Mucosa of stomach (tissue), 1 donor: ENCODE results near the gene DUOX1.

Experiments used
- H3K27me3 ChIP-seq: one replicate; pipeline ENCODE4 v1.7.0; 2013; ENCODE audit warnings: mild to moderate bottlenecking, low read length; ENCODE audit not compliant: control insufficient read depth, insufficient read depth
- H3K36me3 ChIP-seq: one replicate; pipeline ENCODE4 v1.7.0; 2013; ENCODE audit warnings: low read length; ENCODE audit not compliant: control insufficient read depth, insufficient read depth
- H3K4me1 ChIP-seq: one replicate; pipeline ENCODE4 v1.7.0; 2013; ENCODE audit warnings: mild to moderate bottlenecking, low read length; ENCODE audit not compliant: control insufficient read depth, insufficient read depth
- H3K4me3 ChIP-seq: one replicate; pipeline ENCODE4 v1.7.0; 2013; ENCODE audit warnings: low read length
- H3K9ac ChIP-seq: one replicate; pipeline ENCODE4 v1.7.0; 2013; ENCODE audit warnings: mild to moderate bottlenecking, low read length, moderate library complexity
- H3K9me3 ChIP-seq: one replicate; pipeline ENCODE4 v1.7.0; 2013; ENCODE audit warnings: mild to moderate bottlenecking, low read length, moderate library complexity; ENCODE audit not compliant: control insufficient read depth
- donor health status: Pancreatic carcinoma.

DUOX1 gene

GRCh38 chr15:45166834-45167630 is 37.2 kb downstream of the DUOX1 start:
- Histone ChIP-seq H3K27me3 (no peaks in the 10 kb centered on the region), H3K9me3 (no peaks in the 10 kb centered on the region), H3K9ac (peak overlapping the region; percentile 94), H3K4me3 (peak overlapping the region; percentile 37), H3K36me3 (no peaks in the 10 kb centered on the region), H3K4me1 (peaks cover 25% of the 10 kb centered on the region)

GRCh38 chr15:45167631-45168205 is 37.9 kb downstream of the DUOX1 start:
- Histone ChIP-seq H3K4me3 (no peak overlapping the region), H3K4me1 (peaks cover 22% of the 10 kb centered on the region), H3K9ac (peak overlapping the region; percentile 94), H3K36me3 (no peaks in the 10 kb centered on the region), H3K27me3 (no peaks in the 10 kb centered on the region), H3K9me3 (no peaks in the 10 kb centered on the region)

- peaks cover 16% of the 10 kb centered on the region for H3K4me1 ChIP-seq
- H3K9ac ChIP-seq = peak overlapping the region; percentile 94
- H3K4me3 ChIP-seq = no peak overlapping the region
- H3K9me3 ChIP-seq = no peaks in the 10 kb centered on the region
- H3K36me3 ChIP-seq = no peaks in the 10 kb centered on the region
- H3K27me3 ChIP-seq = no peaks in the 10 kb centered on the region
These were observed 38.5 kb downstream of the DUOX1 start for GRCh38 chr15:45168286-45168685.

- no peaks in the 10 kb centered on the region for H3K36me3 ChIP-seq
- H3K4me1 ChIP-seq = peaks cover 14% of the 10 kb centered on the region
- H3K27me3 ChIP-seq = no peaks in the 10 kb centered on the region
- H3K9ac ChIP-seq = no peak overlapping the region
- H3K4me3 ChIP-seq = no peak overlapping the region
- H3K9me3 ChIP-seq = no peaks in the 10 kb centered on the region
These were observed 39.2 kb downstream of the DUOX1 start for GRCh38 chr15:45168751-45169551.

- Histone ChIP-seq H3K4me1 (peaks cover 14% of the 10 kb centered on the region), H3K4me3 (no peak overlapping the region), H3K9ac (no peak overlapping the region), H3K9me3 (no peaks in the 10 kb centered on the region), H3K27me3 (no peaks in the 10 kb centered on the region), H3K36me3 (no peaks in the 10 kb centered on the region)
These were observed 40.0 kb downstream of the DUOX1 start for GRCh38 chr15:45169608-45170480.

GRCh38 chr15:45171912-45172311 is 42.1 kb downstream of the DUOX1 start:
- no peaks in the 10 kb centered on the region for H3K9me3 ChIP-seq
- no peaks in the 10 kb centered on the region for H3K36me3 ChIP-seq
- peaks cover 6% of the 10 kb centered on the region for H3K4me1 ChIP-seq
- H3K4me3 ChIP-seq = no peak overlapping the region
- no peaks in the 10 kb centered on the region for H3K27me3 ChIP-seq
- no peak overlapping the region for H3K9ac ChIP-seq

GRCh38 chr15:45174069-45174468 is 44.3 kb downstream of the DUOX1 start:
- Histone ChIP-seq H3K36me3 (no peaks in the 10 kb centered on the region), H3K4me3 (no peak overlapping the region), H3K4me1 (peaks cover 1% of the 10 kb centered on the region), H3K27me3 (no peaks in the 10 kb centered on the region), H3K9ac (no peak overlapping the region), H3K9me3 (no peaks in the 10 kb centered on the region)

- H3K9ac ChIP-seq = no peak overlapping the region
- H3K4me1 ChIP-seq = peaks cover 6% of the 10 kb centered on the region
- no peaks in the 10 kb centered on the region for H3K27me3 ChIP-seq
- H3K36me3 ChIP-seq = no peaks in the 10 kb centered on the region
- H3K9me3 ChIP-seq = no peaks in the 10 kb centered on the region
- no peak overlapping the region for H3K4me3 ChIP-seq
These were observed 44.8 kb downstream of the DUOX1 start for GRCh38 chr15:45174577-45174976.

GRCh38 chr15:45177285-45177684 is 47.5 kb downstream of the DUOX1 start:
- Histone ChIP-seq H3K9ac (no peak overlapping the region), H3K27me3 (no peaks in the 10 kb centered on the region), H3K36me3 (no peaks in the 10 kb centered on the region), H3K4me3 (no peak overlapping the region), H3K4me1 (peaks cover 17% of the 10 kb centered on the region), H3K9me3 (no peaks in the 10 kb centered on the region)

- H3K9ac ChIP-seq = no peak overlapping the region
- H3K4me1 ChIP-seq = peaks cover 21% of the 10 kb centered on the region
- no peaks in the 10 kb centered on the region for H3K36me3 ChIP-seq
- H3K27me3 ChIP-seq = no peaks in the 10 kb centered on the region
- H3K4me3 ChIP-seq = no peak overlapping the region
- H3K9me3 ChIP-seq = no peaks in the 10 kb centered on the region
These were observed 49.6 kb downstream of the DUOX1 start for GRCh38 chr15:45179221-45179985.

- H3K27me3 ChIP-seq = no peaks in the 10 kb centered on the region
- no peaks in the 10 kb centered on the region for H3K9me3 ChIP-seq
- H3K4me1 ChIP-seq = peaks cover 21% of the 10 kb centered on the region
- no peaks in the 10 kb centered on the region for H3K36me3 ChIP-seq
- H3K4me3 ChIP-seq = no peak overlapping the region
- no peak overlapping the region for H3K9ac ChIP-seq
These were observed 50.4 kb downstream of the DUOX1 start for GRCh38 chr15:45180201-45180600.
